Activated CD4-positive, alpha-beta T cell treated with anti-CD3 and anti-CD28 coated beads for 1 hour (primary cell): Measurements from ENCODE around the gene GGT5.

Source experiments
- DNase-seq: peaks from one replicate; pipeline ENCODE4 v3.0.0-alpha.2; 2020

GGT5 gene

GRCh38 chr22:24181996-24182899 is 62.6 kb downstream of the GGT5 start:
- no peak for DNase-seq

GRCh38 chr22:24181088-24181995 is 63.5 kb downstream of the GGT5 start, which contains the start of gene SUSD2:
SUSD2 (plus strand) TSS chr22:24181487; CDS start chr22:24181520, 33 bp downstream.
- no peak for DNase-seq

DNA sequence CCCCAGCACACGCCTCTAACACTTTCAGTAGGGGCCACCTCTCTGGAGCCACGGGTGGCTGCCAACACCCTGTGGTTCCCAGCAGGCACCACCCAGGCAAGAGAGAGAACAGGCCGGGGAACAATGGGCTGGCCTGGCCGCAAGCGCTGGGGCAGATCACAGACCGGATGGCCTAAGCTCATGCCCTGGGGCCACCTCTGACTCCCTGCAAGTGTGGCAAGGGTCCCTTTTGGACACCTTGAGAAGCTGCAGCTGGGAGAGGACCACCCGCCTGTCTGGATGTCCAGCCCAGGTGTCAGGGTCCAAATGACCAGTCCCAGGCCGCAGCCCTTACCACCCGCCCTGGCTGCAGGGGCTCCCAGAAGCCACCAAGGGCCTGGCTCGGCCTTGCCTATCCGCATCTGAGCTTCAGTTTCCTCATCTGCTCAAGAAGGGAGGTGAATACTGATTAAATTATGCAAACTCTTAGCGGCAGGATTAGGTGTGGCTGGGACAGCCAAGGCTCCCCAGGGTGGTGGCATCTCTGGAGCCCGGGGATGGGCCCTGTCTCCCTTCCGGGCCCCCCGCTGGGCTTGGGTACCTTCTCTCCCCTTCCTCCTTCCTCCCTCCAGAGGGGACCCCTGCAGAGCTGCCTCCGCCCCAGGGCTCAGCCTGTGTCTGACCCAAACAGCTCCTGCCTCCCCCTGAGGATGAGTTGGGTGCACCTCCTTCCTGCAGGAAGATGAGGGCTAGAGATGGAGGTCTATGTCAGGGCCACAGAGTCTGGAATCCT is 64.4 kb downstream of the GGT5 start:
- DNase-seq = no peak

DNA sequence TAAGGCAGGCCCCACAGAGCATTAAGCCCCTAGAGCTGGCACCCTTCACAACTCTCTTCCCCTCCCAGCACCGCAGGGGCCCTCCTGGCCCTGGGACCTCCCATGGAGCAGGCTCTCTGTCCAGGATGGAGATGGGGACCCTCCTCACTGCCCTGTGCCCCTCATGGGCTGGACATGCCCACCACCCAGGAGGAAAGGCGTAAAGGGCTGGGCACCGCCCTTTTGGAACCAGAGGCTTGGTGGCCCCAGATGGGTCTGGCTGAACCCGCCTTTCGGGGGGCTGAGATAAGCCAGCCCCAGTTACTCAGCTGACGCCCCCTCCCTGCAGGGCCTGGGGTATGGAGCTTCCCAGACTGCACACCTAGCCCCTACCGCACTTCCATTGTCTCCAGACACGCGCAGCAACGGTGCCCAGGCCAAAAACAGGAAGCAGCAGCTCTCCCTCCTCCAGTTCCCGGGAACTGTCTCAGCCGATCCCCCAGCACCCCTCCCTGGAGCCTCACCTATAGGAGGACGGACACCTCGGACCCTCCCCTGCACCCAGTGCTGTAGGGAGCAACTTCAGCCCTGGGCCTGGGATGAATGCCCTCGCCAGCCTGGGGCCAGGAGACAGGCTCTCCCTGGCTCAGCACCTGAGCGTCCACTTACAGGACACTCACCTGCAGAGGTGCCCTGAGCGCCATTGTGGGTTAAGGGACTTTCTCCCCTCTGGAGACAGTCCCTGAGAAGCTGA is 65.2 kb downstream of the GGT5 start:
- DNase-seq = no peak

- no peak for DNase-seq
These were observed 66.1 kb downstream of the GGT5 start for GRCh38 chr22:24178502-24179440.

DNA sequence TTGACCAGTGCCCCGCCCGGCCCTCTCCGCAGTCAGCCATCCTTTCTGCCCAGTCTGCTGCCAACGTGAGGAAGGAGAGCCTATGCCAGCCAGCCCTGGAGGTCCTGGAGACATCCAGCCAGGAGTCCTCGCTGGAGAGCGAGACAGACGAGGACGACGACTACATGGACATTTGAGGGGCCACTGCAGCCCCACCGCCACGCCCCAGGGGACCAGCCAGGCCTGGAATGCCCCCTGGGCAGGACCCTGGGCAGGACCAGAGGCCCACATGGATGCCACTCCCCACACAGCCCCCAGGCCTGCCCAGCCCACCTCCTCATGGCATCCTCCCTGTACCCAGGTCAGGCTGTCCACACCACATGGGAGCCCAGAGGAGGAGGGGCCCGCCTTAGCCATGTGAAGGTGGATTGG is 66.9 kb downstream of the GGT5 start:
- DNase-seq = no peak

- no peak for DNase-seq
These were observed 67.4 kb downstream of the GGT5 start for GRCh38 chr22:24177456-24177855.

DNA sequence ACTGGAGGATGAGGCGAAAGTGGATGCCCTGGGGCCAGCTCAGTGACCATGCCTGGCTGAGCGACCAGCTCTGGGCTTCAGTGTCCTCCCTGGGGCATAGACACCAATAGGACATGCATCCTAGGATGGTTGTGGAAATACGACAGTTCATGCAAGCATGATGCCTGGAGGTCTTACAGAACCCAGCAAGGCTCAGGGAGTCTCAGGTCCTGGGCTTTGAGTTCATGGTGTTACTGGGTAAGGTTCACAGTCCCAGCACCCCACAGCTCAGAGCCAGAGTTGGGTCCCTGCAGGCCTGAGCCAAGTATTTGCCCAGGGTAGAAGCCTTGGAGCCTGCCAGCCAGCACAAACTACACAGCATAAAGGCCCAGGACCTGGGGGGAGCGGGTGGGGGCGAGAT is 67.8 kb downstream of the GGT5 start:
- no peak for DNase-seq

GRCh38 chr22:24176630-24177029 is 68.3 kb downstream of the GGT5 start:
- DNase-seq = no peak

DNA sequence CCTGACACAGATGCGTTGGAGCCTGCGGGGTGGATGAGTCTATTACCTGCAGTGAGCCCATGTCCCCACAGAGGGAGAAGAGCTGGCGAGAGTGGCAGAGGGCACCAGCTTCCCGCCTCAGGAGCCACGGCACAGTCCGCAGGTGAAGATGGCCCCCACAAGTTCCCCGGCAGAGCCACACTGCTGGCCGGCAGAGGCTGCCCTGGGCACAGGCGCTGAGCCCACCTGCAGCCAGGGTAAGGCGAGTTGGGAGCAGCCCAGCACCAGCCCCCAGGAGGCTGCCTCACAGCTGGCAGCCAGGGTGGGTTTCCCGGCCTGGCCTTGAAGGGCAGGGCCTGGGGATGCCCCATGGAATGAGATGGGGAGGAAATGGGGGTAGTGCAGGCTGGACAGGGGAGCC is 68.8 kb downstream of the GGT5 start:
- DNase-seq = no peak

DNA sequence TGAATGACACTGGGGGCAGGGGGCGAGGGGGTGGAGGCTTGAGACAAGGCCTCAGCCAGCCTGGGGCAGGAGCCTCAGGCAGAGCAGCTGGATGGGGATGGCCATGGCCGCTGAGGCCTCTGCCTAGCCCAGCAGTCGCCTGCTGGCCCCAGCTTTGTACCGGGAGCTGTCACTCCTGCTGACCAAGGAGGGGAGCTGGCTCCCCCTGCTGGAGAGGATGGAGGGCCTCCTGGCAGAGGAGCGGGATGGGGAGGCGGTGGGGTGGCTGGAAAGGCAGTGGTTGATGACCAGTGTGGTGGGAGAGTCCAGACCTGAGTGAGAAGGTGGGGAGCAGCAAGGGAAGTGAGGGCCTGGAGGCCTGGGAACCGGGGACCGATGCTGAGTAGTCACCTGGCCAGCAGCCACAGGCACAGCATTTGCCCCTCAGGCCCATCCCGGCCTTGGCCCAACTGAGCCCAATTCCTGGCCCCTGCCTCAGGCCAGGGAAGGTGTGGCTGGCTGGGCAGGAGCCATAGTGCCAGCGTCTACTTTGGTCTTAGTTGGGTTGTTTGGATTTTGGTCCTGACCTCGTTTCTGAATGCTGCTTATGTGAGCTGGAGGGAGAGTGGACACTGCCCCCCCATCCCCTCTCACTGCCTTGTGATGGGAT is 69.6 kb downstream of the GGT5 start:
- peak; percentile 54 for DNase-seq

GRCh38 chr22:24171822-24172221 is 73.1 kb downstream of the GGT5 start:
- DNase-seq = no peak

DNA sequence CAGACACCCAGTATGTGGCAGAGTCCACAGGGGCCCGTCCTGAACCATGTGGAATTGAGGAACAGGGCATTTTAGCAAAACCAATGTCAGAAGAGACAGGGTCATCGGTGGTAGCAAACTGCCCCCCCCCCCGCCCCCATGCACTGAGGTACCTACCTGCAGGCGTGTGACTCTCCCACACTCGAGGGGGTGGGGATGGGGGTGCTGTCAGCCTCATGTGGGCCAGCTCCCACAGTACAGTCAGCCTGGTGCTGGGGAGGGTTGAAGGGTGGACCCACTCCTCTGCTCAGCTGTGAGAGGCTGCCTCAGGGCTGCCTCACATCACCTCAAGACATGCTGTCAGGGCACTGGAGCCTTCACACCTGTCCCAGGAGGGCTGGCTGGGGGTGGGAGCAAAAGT is 74.2 kb downstream of the GGT5 start:
- DNase-seq = no peak

GRCh38 chr22:24170188-24170587 is 74.7 kb downstream of the GGT5 start:
- DNase-seq = no peak
